Neural progenitor cell (in vitro differentiated cells): ENCODE results near the gene HEG1. TPM values are rescaled to one million over a fixed set of nuclear protein-coding genes. Genes with fewer than 3 reads are reported as not detected.

Experiments used
- DNase-seq: peaks from one replicate; pipeline ENCODE4 v3.0.0-alpha.2; 2016; ENCODE audit warnings: low spot score
- H2AFZ ChIP-seq: fragments of 200-600 bp; sonication (generic); replicated peaks from 2 replicates; pipeline ENCODE4 v1.6.1; 2016; ENCODE audit warnings: antibody characterized with exemption
- H3F3A ChIP-seq: fragments of 200-600 bp; sonication (generic); 2 replicates; pipeline ENCODE4 v1.6.1; 2016; ENCODE audit warnings: antibody characterized with exemption, low read depth
- H3K27ac ChIP-seq: fragments of 200-600 bp; sonication (generic); 2 replicates; pipeline ENCODE4 v1.5.1; 2016; ENCODE audit warnings: mild to moderate bottlenecking
- H3K27me3 ChIP-seq: fragments of 200-600 bp; sonication (generic); 2 replicates; pipeline ENCODE4 v1.6.1; 2016; ENCODE audit warnings: mild to moderate bottlenecking, moderate library complexity
- H3K36me3 ChIP-seq: fragments of 200-600 bp; sonication (generic); 2 replicates; pipeline ENCODE4 v1.5.1; 2016
- H3K4me1 ChIP-seq: fragments of 200-600 bp; sonication (generic); 2 replicates; pipeline ENCODE4 v1.6.1; 2016; ENCODE audit warnings: mixed run types
- H3K4me2 ChIP-seq: fragments of 200-600 bp; sonication (generic); 2 replicates; pipeline ENCODE4 v1.6.1; 2016
- H3K4me3 ChIP-seq: fragments of 200-600 bp; sonication (generic); 2 replicates; pipeline ENCODE4 v1.5.1; 2016
- H3K79me2 ChIP-seq: fragments of 200-600 bp; sonication (generic); 2 replicates; pipeline ENCODE4 v1.6.1; 2016; ENCODE audit warnings: low read depth
- H3K9ac ChIP-seq: fragments of 200-600 bp; sonication (generic); 2 replicates; pipeline ENCODE4 v1.6.1; 2016
- H3K9me3 ChIP-seq: fragments of 200-600 bp; sonication (generic); 2 replicates; pipeline ENCODE4 v1.5.1; 2016; ENCODE audit warnings: low read depth
- H4K20me1 ChIP-seq: fragments of 200-600 bp; sonication (generic); 2 replicates; pipeline ENCODE4 v1.6.1; 2016; ENCODE audit warnings: low read depth
- H3K27ac Mint-ChIP-seq: 3 replicates; pipeline ENCODE4 v1.8.0; 2021; ENCODE audit warnings: mixed read lengths
- H3K27me3 Mint-ChIP-seq: 2 replicates; pipeline ENCODE4 v1.8.0; 2022; ENCODE audit warnings: low read depth, mild to moderate bottlenecking, inconsistent platforms, moderate library complexity, mixed read lengths; ENCODE audit not compliant: insufficient read depth
- H3K36me3 Mint-ChIP-seq: 3 replicates; pipeline ENCODE4 v1.8.0; 2021; ENCODE audit warnings: mixed read lengths
- H3K4me1 Mint-ChIP-seq: 3 replicates; pipeline ENCODE4 v1.8.0; 2021; ENCODE audit warnings: mixed read lengths
- H3K4me3 Mint-ChIP-seq: 3 replicates; pipeline ENCODE4 v1.8.0; 2021; ENCODE audit warnings: mild to moderate bottlenecking, moderate library complexity, mixed read lengths
- H3K9me3 Mint-ChIP-seq: 3 replicates; pipeline ENCODE4 v1.8.0; 2020; ENCODE audit warnings: mixed read lengths
- EZH2 ChIP-seq: fragments of 200-600 bp; sonication (generic); IDR thresholded peaks from 2 replicates; pipeline ENCODE4 v1.6.1; 2017; ENCODE audit warnings: antibody characterized with exemption, mild to moderate bottlenecking, moderate library complexity
- EZH2phosphoT487 ChIP-seq: fragments of 200-600 bp; sonication (generic); IDR thresholded peaks from 2 replicates; pipeline ENCODE4 v1.6.1; 2017; ENCODE audit warnings: antibody characterized with exemption
- total RNA-seq: library from RNA; depleted of rRNA; stranded (reverse); fragments of >200 nt; gene quantifications from 2 replicates; pipeline ENCODE4 v1.2.3, GENCODE V29; 2015; ENCODE audit warnings: low replicate concordance
- TF ChIP-seq, protein P1 (sequence below): fragments of 200-600 bp; sonication (generic); IDR thresholded peaks from 2 replicates; pipeline ENCODE4 v1.5.1; 2017; ENCODE audit warnings: antibody characterized with exemption, mild to moderate bottlenecking

The HEG1 gene
- total RNA-seq, 1 donor from 2014 or later = 11.4 TPM

DNA sequence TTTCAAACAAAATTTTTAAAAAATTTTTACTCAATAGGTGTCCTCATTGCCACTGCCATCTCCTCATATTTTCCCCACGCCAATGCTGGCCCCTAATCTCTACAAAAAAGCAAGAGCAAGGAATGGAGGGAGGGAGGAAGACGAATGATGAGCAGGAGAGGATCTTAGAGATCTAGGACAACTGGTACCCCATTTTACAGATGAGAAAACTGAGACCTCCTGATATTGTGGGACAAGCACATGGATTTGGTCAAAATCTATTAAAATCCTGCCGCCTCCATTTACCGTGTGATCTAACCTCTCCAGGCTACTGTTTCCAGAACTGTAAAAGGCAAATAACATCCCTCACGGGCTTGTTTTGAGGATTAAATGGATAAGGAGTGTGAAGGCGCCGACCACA lies 4.6 kb downstream of the HEG1 start:
- Histone ChIP-seq H3K27ac (no peak overlapping the region), H3K4me2 (peak overlapping the region; percentile 69), H3F3A (peaks cover 50% of the 10 kb centered on the region), H4K20me1 (peaks cover 67% of the 10 kb centered on the region), H3K79me2 (peaks cover 35% of the 10 kb centered on the region), H3K9me3 (no peaks in the 10 kb centered on the region), H3K4me1 (peaks cover 56% of the 10 kb centered on the region), H3K27me3 (peaks cover 39% of the 10 kb centered on the region), H2AFZ (no peak overlapping the region), H3K36me3 (no peaks in the 10 kb centered on the region), H3K4me3 (peak overlapping the region; percentile 17), H3K9ac (no peak overlapping the region)
- Mint-ChIP-seq H3K4me3 (no peak overlapping the region), H3K27me3 (peaks cover 6% of the 10 kb centered on the region), H3K4me1 (peaks cover 54% of the 10 kb centered on the region), H3K9me3 (peaks cover 3% of the 10 kb centered on the region), H3K27ac (no peak overlapping the region), H3K36me3 (peaks cover 27% of the 10 kb centered on the region)
- no peak for DNase-seq
- TF ChIP-seq EZH2phosphoT487 (no peak), EZH2 (no peak)
- TF ChIP-seq, protein P1, sequence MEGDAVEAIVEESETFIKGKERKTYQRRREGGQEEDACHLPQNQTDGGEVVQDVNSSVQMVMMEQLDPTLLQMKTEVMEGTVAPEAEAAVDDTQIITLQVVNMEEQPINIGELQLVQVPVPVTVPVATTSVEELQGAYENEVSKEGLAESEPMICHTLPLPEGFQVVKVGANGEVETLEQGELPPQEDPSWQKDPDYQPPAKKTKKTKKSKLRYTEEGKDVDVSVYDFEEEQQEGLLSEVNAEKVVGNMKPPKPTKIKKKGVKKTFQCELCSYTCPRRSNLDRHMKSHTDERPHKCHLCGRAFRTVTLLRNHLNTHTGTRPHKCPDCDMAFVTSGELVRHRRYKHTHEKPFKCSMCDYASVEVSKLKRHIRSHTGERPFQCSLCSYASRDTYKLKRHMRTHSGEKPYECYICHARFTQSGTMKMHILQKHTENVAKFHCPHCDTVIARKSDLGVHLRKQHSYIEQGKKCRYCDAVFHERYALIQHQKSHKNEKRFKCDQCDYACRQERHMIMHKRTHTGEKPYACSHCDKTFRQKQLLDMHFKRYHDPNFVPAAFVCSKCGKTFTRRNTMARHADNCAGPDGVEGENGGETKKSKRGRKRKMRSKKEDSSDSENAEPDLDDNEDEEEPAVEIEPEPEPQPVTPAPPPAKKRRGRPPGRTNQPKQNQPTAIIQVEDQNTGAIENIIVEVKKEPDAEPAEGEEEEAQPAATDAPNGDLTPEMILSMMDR = no peak

GRCh38 chr3:125050488-125051090 lies 5.2 kb downstream of the HEG1 start:
- Histone ChIP-seq H3K36me3 (no peaks in the 10 kb centered on the region), H3K27me3 (peaks cover 39% of the 10 kb centered on the region), H3K4me3 (no peak overlapping the region), H3K9me3 (no peaks in the 10 kb centered on the region), H3F3A (peaks cover 50% of the 10 kb centered on the region), H3K4me1 (peaks cover 56% of the 10 kb centered on the region), H3K79me2 (peaks cover 35% of the 10 kb centered on the region), H3K27ac (no peak overlapping the region), H3K9ac (no peak overlapping the region), H3K4me2 (peak overlapping the region; percentile 24), H2AFZ (no peak overlapping the region), H4K20me1 (peaks cover 67% of the 10 kb centered on the region)
- peaks cover 28% of the 10 kb centered on the region for H3K36me3 Mint-ChIP-seq
- H3K27me3 Mint-ChIP-seq = peaks cover 6% of the 10 kb centered on the region
- TF ChIP-seq, protein P1 = no peak
- no peak for TF ChIP-seq EZH2
- no peak for TF ChIP-seq EZH2phosphoT487
- DNase-seq = no peak
- H3K9me3 Mint-ChIP-seq = peaks cover 3% of the 10 kb centered on the region
- H3K4me1 Mint-ChIP-seq = peaks cover 54% of the 10 kb centered on the region
- no peak overlapping the region for H3K27ac Mint-ChIP-seq
- H3K4me3 Mint-ChIP-seq = no peak overlapping the region

DNA sequence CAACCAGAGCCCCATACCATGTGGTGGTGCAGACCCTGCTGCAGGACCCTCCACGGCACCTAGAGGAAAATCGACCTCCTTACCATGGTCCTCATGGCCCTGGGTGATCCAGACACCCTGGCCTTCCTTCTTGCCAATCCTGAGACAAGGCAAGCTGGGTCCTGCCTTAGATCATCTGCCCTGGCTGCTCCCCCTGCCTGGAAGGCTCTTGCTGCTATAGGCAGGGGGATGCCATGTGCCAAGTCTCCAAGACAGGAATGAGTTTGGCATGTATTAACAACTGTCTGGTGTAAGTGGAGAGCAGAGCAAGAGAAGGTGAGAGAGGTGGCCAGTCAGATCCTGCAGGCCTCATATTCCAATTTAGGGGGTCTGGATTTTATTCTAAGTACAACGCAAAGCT lies 7.5 kb downstream of the HEG1 start:
- H3K27me3 Mint-ChIP-seq = peaks cover 3% of the 10 kb centered on the region
- Histone ChIP-seq H3K4me1 (peaks cover 60% of the 10 kb centered on the region), H3K36me3 (no peaks in the 10 kb centered on the region), H3K79me2 (peaks cover 29% of the 10 kb centered on the region), H3F3A (peaks cover 45% of the 10 kb centered on the region), H3K4me3 (no peak overlapping the region), H3K4me2 (no peak overlapping the region), H4K20me1 (peaks cover 57% of the 10 kb centered on the region), H3K9me3 (no peaks in the 10 kb centered on the region), H3K9ac (no peak overlapping the region), H3K27ac (no peak overlapping the region), H3K27me3 (peaks cover 23% of the 10 kb centered on the region), H2AFZ (no peak overlapping the region)
- TF ChIP-seq EZH2phosphoT487 (no peak), EZH2 (no peak)
- TF ChIP-seq, protein P1 = no peak
- peaks cover 43% of the 10 kb centered on the region for H3K4me1 Mint-ChIP-seq
- DNase-seq = no peak
- no peak overlapping the region for H3K27ac Mint-ChIP-seq
- peaks cover 28% of the 10 kb centered on the region for H3K36me3 Mint-ChIP-seq
- H3K9me3 Mint-ChIP-seq = peaks cover 3% of the 10 kb centered on the region
- H3K4me3 Mint-ChIP-seq = no peak overlapping the region
